Raji (cell line): ENCODE data around the gene TAGLN2.

ENCODE experiments used
- POLR2A ChIP-seq: IDR thresholded peaks from 2 replicates; pipeline ENCODE4 v1.6.1; 2011; ENCODE audit warnings: low read depth, low read length, control low read depth; ENCODE audit not compliant: insufficient read depth

Gene TAGLN2

DNA sequence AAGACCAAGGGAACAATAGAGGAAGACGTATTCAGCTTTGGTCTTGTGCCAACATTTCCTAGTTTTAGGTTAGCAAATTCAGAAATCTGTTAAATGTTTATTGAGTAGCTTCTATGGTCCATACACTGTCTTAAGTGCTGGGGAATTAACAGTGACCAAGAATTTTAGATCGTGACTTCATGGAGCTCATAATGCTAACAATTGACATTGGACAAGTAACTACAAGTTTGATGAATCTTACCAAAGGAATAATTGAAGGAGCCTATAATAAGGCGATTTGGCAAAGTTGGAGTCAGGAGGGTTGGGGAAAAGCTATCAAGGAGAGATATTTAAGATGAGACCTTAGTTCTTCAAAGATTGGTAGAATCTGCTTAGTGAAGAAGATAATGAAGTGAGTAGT lies 30.1 kb upstream of the TAGLN2 start:
- TF ChIP-seq POLR2A = no peak

DNA sequence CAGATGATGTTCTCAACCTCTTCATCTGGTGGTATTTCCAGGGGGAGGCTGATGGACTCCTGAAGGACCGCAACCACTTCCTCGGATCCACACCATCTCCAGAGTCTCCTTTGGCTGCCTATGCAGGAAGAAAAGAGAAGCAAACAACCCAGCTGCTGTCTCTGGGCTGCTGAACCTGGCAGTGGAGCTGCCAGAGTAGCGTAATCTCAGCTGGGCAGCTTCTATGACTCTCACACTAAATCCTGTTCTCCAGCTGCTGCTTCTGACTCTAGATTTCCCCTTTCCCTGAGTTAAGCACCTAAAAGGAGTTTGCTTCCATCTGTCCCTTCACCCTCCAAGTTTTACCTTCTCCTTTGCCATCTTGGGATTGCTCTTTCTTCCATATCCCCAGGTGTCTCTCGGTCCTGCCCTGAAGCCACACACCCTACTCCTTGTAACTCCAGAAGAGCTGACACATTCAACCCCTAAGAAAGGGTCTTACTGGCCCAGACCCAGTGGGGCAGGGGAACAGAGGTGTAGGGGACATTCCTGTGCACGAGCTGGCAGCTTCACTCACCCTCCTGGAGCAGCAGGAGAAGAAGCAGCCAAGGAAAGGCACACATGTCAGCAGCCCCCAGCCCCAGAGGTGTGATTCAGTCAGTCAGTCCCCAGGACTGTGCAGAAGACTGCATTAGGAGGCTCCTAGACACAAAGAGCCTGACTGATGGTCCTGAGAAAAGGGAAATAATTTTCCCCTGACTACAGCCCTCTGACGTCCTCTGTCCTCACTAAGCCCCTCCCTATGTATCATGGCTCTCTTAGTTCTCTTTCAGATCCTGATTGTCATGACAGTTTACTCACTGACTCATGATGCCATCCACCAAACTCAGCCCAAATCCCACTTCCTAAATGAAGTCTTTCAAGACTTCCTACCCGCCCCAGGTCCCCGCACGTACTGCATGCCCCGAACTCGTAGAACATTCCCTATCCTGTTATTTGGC lies 28.5 kb upstream of the TAGLN2 start, which contains the start of gene SLAMF9:
Gene SLAMF9, minus strand, starts transcription at position 702 of the 980 bp plus-strand sequence. Its CDS starts 100 bp downstream, at position 602.
- TF ChIP-seq POLR2A = no peak

DNA sequence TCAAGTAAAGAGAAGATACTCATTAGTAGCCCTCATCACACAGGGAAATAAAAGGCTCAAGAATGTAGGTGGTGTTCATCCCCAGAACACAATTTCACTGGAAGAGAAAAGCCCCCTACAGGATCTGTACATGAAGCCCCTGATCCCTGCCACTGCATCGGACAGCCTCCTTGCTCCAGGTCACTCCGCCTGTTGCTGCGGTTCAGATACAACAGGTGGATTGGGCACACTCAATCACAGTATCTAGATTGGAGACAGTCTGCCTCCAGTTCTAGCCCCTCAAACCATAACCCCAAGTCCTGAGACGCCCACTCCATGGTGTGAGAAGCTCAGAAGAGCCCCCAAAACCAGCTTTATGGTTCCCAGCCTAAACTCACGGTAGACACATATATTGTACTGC lies 27.6 kb upstream of the TAGLN2 start:
- no peak for TF ChIP-seq POLR2A

DNA sequence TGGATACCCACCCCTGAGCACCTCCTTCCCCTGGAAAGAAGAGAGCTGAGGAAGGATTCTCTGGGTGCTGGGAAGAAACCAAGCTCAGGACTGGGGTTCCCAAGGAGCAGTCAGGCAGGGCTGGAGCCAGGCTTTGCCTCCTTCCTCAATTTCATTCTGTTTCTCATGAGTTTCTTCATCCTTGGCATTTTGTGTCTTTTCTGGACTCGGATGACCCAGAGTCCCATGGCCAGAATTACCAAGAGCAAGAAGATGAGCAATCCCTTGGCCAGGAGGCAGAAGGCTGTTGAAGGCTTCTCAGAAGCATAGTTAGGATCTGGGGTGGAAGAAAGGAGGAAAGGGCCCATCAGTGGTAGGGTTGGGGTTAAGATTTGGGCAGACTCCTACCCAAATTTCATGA lies 26.2 kb upstream of the TAGLN2 start:
- TF ChIP-seq POLR2A = no peak

GRCh38 chr1:159951016-159951415 lies 25.7 kb upstream of the TAGLN2 start:
- TF ChIP-seq POLR2A = no peak

DNA sequence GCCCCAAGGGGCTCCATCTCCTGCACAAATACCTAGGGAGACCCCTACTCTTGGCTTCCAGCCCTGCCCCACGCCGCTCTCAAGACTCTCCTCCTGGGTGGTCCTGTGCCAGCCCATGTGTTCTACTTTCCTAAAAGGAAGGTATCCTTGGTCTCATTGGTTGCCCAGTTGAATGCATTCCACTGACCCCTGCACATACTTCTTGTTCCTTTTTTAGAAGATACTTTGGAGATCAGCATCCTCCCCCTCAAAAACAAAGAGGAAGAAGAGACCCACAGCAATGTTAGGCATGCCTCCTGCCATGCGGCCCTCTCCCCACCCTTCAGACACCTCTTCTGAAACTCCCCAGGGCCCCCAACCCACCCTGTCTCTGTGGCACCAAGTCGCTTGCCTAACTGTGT lies 24.7 kb upstream of the TAGLN2 start:
- no peak for TF ChIP-seq POLR2A

DNA sequence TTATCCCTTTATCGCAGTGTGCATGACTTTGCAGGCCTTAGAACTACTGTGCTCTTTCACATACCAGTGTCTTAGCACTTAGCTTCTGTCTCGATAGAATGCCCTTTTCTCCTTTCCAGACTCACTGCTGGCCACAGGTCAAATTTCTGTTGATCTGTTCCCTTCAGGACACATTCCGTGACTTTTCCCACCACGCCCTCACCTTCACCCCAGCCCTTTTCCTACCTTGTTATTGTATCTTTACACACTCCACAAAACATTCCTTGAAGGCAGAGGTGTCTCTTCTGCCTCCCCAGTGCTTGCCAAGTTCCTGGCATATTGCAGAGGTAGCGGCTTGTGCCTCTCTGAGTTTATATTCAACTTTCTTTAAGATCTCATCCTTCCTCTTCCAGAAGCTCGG lies 23.8 kb upstream of the TAGLN2 start:
- no peak for TF ChIP-seq POLR2A

DNA sequence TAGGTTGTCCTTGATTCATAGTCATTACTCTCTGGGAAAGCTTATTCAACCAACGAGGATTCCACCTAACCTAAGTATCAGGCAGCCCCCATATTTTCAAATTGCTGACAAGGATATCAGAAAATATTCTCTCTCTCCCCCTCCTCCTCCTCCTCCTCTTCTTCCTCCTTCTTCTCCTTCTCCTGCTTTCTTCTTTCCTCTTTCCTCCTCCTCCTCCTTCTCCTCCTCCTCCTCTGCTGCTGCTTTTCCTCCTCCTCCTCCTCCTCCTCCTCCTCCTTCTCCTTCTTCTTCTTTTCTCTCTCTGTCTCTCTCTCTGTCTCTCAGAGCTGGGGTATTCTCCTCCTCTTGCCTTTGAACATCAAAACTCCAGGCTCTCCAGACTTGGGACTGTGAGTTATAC lies 22.6 kb upstream of the TAGLN2 start:
- TF ChIP-seq POLR2A = no peak

DNA sequence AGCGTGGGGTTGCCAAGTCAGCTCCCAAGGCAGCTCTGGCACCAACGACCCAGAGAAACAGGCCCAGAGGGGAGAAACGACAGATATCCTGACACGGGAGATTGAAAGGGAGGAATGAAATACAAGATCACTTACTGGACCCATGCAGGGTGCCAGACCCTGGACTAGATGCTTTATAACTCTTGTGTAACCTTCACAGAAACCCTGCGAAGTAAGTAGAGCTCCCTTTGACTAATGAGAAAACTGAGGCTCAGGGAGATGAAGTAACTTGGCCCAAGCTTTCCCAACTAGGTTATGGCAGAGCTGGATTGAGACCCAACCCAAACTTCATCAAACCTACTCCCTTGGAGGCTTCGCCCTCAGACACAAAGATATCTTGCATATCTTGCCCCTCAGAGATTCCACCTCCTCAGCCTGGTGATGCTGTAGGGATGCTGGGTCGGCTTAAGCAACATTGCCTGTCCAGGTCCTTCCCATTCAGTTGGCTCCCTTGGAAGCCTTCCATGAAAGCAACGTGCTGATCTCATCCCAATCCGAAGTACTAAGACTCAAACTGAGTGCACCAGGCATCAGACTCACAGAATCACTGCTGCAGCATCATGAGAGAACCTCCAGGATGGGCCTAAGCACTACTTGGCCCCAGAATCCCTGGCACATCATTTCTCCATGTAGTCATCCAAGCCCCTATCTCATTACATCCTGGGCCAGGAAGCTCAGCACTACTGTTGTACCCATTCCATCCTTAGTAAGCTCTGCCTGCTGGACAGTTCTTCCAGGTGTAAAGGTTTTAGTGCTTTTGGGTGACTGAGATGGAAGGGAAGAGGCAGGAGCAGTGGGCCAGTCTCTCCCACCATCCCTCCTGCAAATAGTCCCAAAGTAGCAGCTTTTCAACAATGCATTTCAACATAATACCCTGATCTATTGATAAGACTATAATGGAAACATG lies 21.2 kb upstream of the TAGLN2 start:
- TF ChIP-seq POLR2A = no peak

- TF ChIP-seq POLR2A = no peak
Measured at GRCh38 chr1:159945483-159946241, 20.4 kb upstream of the TAGLN2 start, which contains the start of gene IGSF9. IGSF9 (minus strand) TSS chr1:159945613; CDS start chr1:159943454, 2,159 bp downstream.

DNA sequence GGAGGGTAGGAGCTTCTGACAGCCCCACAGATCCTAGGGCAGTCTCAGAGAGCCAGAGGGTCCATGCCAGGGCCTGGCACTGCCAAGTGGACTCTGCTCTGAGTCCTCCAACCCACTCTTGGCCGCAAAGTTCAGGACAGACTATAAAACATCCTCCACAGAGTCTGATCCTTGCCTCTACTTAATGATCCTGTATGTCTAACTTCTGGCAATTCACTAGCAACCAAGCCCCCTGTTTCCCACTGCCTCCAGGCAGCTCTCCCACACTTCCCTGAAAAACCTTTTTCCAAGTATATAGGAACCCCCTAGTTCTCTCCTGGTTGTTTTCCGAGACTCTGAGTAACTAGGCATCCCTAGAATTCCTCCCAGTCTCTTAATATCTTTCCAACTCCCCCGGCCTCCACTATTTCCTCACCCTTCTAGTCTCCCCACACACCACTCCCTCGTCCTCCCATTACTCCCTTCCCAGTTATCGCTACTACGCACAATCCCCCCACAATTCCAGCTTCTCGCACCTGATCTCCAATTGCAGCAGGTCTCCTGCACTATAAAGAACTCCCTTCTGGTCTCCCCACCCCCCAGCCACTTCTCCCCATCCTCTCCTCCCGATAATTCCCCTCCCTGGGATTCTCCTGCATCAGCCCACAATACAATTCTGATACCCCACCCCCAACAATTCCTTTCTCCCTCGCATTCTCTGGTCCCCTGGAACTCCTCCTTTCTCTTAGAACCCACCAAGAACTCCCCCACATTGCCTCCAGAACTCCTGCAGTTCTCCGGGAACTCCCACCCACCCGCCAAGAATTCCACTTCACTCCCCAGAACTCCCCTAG lies 19.5 kb upstream of the TAGLN2 start:
- TF ChIP-seq POLR2A = no peak

- TF ChIP-seq POLR2A = no peak
Measured at GRCh38 chr1:159943908-159944622, 18.8 kb upstream of the TAGLN2 start.

GRCh38 chr1:159943278-159943640 lies 18.0 kb upstream of the TAGLN2 start:
- TF ChIP-seq POLR2A = no peak
